Fibroblast of lung (primary cell): ENCODE data around the gene WDR81.

Experiments
- CTCF ChIP-seq, 2 donors: IDR thresholded peaks in 1 of 2; conservative IDR thresholded peaks in 1 of 2; 1 replicate in 1 of 2; 2 replicates in 1 of 2; pipeline ENCODE4 v1.5.1; 2011 to 2012; ENCODE audit warnings: low read length in 2 of 2, control low read depth in 1 of 2, inconsistent platforms in 1 of 2, low read depth in 1 of 2, mild to moderate bottlenecking in 1 of 2
- EZH2 ChIP-seq: IDR thresholded peaks from 2 replicates; pipeline ENCODE4 v1.5.1; 2012; ENCODE audit warnings: low read length, control low read depth, mild to moderate bottlenecking; ENCODE audit errors: missing control alignments

- TF ChIP-seq CTCF (conservative IDR thresholded peaks at IDR 0.05 in 1 of 2, IDR thresholded peaks at IDR 0.05 in 1 of 2; ENCODE audit: low read depth in 1 of 2, low read length in 2 of 2): no peak
- TF ChIP-seq EZH2: no peak
Measured at GRCh38 chr17:1730326-1731193, 6.1 kb downstream of the WDR81 start.
